HepG2 (cell line): ENCODE data around the gene ARFGEF2. TPM values are rescaled to one million over a fixed set of nuclear protein-coding genes. Genes with fewer than 3 reads are reported as not detected.

Experiments
- BCL3 ChIP-seq: sonication (generic); formaldehyde crosslinking; IDR thresholded peaks from 2 replicates; pipeline ENCODE4 v1.5.1; 2020; ENCODE audit warnings: mild to moderate bottlenecking, missing genetic modification reagents, moderate library complexity
- ETV6 ChIP-seq: sonication (generic); formaldehyde crosslinking; conservative IDR thresholded peaks from 2 replicates; pipeline ENCODE4 v1.4.0; 2020; ENCODE audit warnings: missing genetic modification reagents
- HOXA9 ChIP-seq: sonication (generic); formaldehyde crosslinking; IDR thresholded peaks from 2 replicates; pipeline ENCODE4 v1.8.1; 2022; ENCODE audit warnings: missing genetic modification reagents, mild to moderate bottlenecking, moderate library complexity, borderline replicate concordance
- JARID2 ChIP-seq: sonication (generic); formaldehyde crosslinking; IDR thresholded peaks from 2 replicates; pipeline ENCODE4 v1.8.1; 2023; ENCODE audit warnings: missing genetic modification reagents, inconsistent platforms; ENCODE audit not compliant: insufficient replicate concordance
- KMT2A ChIP-seq: sonication (generic); formaldehyde crosslinking; IDR thresholded peaks from 2 replicates; pipeline ENCODE4 v1.4.0; 2020; ENCODE audit warnings: missing genetic modification reagents
- KMT2B ChIP-seq: IDR thresholded peaks from 2 replicates; pipeline ENCODE4 v1.6.1; 2016; ENCODE audit warnings: missing genetic modification reagents, missing compliant biosample characterization
- NR2F1 ChIP-seq, 2 experiments: fragments of 450-650 bp in 1 of 2; formaldehyde crosslinking in 1 of 2; IDR thresholded peaks; 2 replicates each; pipeline versions ENCODE4 v1.5.0 to v1.6.1; 2016 to 2020; ENCODE audit warnings: mild to moderate bottlenecking in 1 of 2, missing compliant biosample characterization in 1 of 2, missing genetic modification reagents in 1 of 2, moderate library complexity in 1 of 2
- PAF1 ChIP-seq: IDR thresholded peaks from 2 replicates; pipeline ENCODE4 v1.6.1; 2016; ENCODE audit warnings: missing genetic modification reagents, missing compliant biosample characterization
- PHF20 ChIP-seq: sonication (generic); formaldehyde crosslinking; IDR thresholded peaks from 2 replicates; pipeline ENCODE4 v1.5.0; 2020; ENCODE audit warnings: mild to moderate bottlenecking, missing genetic modification reagents
- POLR2AphosphoS5 ChIP-seq: IDR thresholded peaks from 2 replicates; pipeline ENCODE4 v1.6.1; 2012; ENCODE audit warnings: low read depth, low read length
- PRPF4 ChIP-seq: fragments of 200-400 bp; formaldehyde crosslinking; IDR thresholded peaks from 2 replicates; pipeline ENCODE4 v1.6.1; 2016; ENCODE audit warnings: low read length, low read depth; ENCODE audit not compliant: poor library complexity, severe bottlenecking
- SRF ChIP-seq: IDR thresholded peaks from 2 replicates; pipeline ENCODE4 v1.6.1; 2011; ENCODE audit warnings: mild to moderate bottlenecking, low read depth, low read length, moderate library complexity
- SSRP1 ChIP-seq: IDR thresholded peaks from 2 replicates; pipeline ENCODE4 v1.6.1; 2016; ENCODE audit warnings: control low read depth
- TAF15 ChIP-seq: fragments of 200-400 bp; formaldehyde crosslinking; IDR thresholded peaks from one replicate; pipeline ENCODE4 v1.6.1; 2018; ENCODE audit warnings: mild to moderate bottlenecking, low read depth, low read length; ENCODE audit not compliant: poor library complexity, severe bottlenecking
- U2AF1 ChIP-seq: fragments of 200-400 bp; formaldehyde crosslinking; optimal IDR thresholded peaks from 2 replicates; pipeline ENCODE3; 2017; ENCODE audit warnings: mild to moderate bottlenecking, low read depth, low read length
- ZFYVE20 ChIP-seq: sonication (generic); formaldehyde crosslinking; IDR thresholded peaks from 2 replicates; pipeline ENCODE4 v1.8.0; 2023; ENCODE audit warnings: low read depth, mild to moderate bottlenecking, moderate library complexity, missing genetic modification reagents, borderline replicate concordance
- ZNF20 ChIP-seq: sonication (generic); formaldehyde crosslinking; IDR thresholded peaks from 2 replicates; pipeline ENCODE4 v1.4.0; 2020; ENCODE audit warnings: mild to moderate bottlenecking, moderate library complexity, missing genetic modification reagents
- ZNF264 ChIP-seq: sonication (generic); formaldehyde crosslinking; IDR thresholded peaks from 2 replicates; pipeline ENCODE4 v1.4.0; 2020; ENCODE audit warnings: missing genetic modification reagents
- polyA plus RNA-seq, 8 experiments: library from polyadenylated mRNA; depleted of rRNA in 3 of 8; stranded (reverse) in 7 of 8; unstranded in 1 of 8; fragments of >200 nt; fragmentation: Illumina TruSeq in 4 of 8; extraction: Trizol in 4 of 8; gene quantifications; 2 replicates each; pipeline versions ENCODE4 v1.2.1 to v1.2.3, GENCODE V29; 2011 to 2016; ENCODE audit warnings: low read depth in 4 of 8, missing spikeins in 1 of 8, mixed read lengths in 1 of 8; ENCODE audit not compliant: insufficient read depth in 1 of 8
- total RNA-seq, 5 experiments: library from RNA; depleted of rRNA; stranded (reverse); fragments of >200 nt; fragmentation: Illumina TruSeq; extraction: Trizol; gene quantifications; 2 replicates each; pipeline ENCODE4 v1.2.3, GENCODE V29; 2016; ENCODE audit warnings: low read depth in 1 of 5
- TF ChIP-seq, protein P1 (sequence below): sonication (generic); formaldehyde crosslinking; IDR thresholded peaks from 2 replicates; pipeline ENCODE4 v1.5.0; 2020; ENCODE audit warnings: missing genetic modification reagents, mild to moderate bottlenecking, borderline replicate concordance
- TF ChIP-seq, protein P2 (sequence below): IDR thresholded peaks from 2 replicates; pipeline ENCODE4 v1.6.1; 2016; ENCODE audit warnings: low read depth, missing genetic modification reagents, missing compliant biosample characterization
- TF ChIP-seq, protein P3 (sequence below): sonication (generic); formaldehyde crosslinking; IDR thresholded peaks from 2 replicates; pipeline ENCODE4 v1.5.0; 2020; ENCODE audit warnings: missing genetic modification reagents

The ARFGEF2 gene
- total and polyA plus RNA-seq, 2 of the 13 experiments (the other 11 are each of a cell fraction or from before 2014, with no cell fraction given): 44.0 to 60.8 TPM

- TF ChIP-seq, protein P1, sequence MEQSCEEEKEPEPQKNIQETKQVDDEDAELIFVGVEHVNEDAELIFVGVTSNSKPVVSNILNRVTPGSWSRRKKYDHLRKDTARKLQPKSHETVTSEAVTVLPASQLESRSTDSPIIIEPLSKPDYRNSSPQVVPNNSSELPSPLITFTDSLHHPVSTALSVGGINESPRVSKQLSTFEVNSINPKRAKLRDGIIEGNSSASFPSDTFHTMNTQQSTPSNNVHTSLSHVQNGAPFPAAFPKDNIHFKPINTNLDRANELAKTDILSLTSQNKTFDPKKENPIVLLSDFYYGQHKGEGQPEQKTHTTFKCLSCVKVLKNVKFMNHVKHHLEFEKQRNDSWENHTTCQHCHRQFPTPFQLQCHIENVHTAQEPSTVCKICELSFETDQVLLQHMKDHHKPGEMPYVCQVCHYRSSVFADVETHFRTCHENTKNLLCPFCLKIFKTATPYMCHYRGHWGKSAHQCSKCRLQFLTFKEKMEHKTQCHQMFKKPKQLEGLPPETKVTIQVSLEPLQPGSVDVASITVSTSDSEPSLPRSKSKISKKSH (CRISPR knock-in tag): no peak
- TF ChIP-seq ZNF264 (peak; percentile 50; the same call in 1 of the 2 replicates), POLR2AphosphoS5 (peak; percentile 93), SRF (0 out of 2 replicates have a peak, but pooled peaks have one; percentile 14), PRPF4 (no peak), ETV6 (CRISPR knock-in tag) (peak; percentile 9; the same call in 1 of the 2 replicates), HOXA9 (CRISPR knock-in tag) (peak; percentile 96), ZFYVE20 (CRISPR knock-in tag) (peak; percentile 24; the same call in 1 of the 2 replicates), NR2F1 (CRISPR knock-in tag; IDR thresholded peaks at IDR 0.05) (peak; percentile 72 to 79; a peak in 3 of 4 replicates), PHF20 (CRISPR knock-in tag) (peak; percentile 90), ZNF20 (no peak), JARID2 (CRISPR knock-in tag) (no peak), KMT2A (CRISPR knock-in tag) (peak; percentile 4; the same call in 1 of the 2 replicates), SSRP1 (no peak), TAF15 (no peak), PAF1 (no peak), KMT2B (CRISPR knock-in tag) (peak; percentile 78), BCL3 (CRISPR knock-in tag) (no peak; the same call in 1 of the 2 replicates), U2AF1 (no peak)
- TF ChIP-seq, protein P2, sequence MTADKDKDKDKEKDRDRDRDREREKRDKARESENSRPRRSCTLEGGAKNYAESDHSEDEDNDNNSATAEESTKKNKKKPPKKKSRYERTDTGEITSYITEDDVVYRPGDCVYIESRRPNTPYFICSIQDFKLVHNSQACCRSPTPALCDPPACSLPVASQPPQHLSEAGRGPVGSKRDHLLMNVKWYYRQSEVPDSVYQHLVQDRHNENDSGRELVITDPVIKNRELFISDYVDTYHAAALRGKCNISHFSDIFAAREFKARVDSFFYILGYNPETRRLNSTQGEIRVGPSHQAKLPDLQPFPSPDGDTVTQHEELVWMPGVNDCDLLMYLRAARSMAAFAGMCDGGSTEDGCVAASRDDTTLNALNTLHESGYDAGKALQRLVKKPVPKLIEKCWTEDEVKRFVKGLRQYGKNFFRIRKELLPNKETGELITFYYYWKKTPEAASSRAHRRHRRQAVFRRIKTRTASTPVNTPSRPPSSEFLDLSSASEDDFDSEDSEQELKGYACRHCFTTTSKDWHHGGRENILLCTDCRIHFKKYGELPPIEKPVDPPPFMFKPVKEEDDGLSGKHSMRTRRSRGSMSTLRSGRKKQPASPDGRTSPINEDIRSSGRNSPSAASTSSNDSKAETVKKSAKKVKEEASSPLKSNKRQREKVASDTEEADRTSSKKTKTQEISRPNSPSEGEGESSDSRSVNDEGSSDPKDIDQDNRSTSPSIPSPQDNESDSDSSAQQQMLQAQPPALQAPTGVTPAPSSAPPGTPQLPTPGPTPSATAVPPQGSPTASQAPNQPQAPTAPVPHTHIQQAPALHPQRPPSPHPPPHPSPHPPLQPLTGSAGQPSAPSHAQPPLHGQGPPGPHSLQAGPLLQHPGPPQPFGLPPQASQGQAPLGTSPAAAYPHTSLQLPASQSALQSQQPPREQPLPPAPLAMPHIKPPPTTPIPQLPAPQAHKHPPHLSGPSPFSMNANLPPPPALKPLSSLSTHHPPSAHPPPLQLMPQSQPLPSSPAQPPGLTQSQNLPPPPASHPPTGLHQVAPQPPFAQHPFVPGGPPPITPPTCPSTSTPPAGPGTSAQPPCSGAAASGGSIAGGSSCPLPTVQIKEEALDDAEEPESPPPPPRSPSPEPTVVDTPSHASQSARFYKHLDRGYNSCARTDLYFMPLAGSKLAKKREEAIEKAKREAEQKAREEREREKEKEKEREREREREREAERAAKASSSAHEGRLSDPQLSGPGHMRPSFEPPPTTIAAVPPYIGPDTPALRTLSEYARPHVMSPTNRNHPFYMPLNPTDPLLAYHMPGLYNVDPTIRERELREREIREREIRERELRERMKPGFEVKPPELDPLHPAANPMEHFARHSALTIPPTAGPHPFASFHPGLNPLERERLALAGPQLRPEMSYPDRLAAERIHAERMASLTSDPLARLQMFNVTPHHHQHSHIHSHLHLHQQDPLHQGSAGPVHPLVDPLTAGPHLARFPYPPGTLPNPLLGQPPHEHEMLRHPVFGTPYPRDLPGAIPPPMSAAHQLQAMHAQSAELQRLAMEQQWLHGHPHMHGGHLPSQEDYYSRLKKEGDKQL (CRISPR knock-in tag): peak; percentile 65; the same call in 1 of the 2 replicates
- TF ChIP-seq, protein P3, sequence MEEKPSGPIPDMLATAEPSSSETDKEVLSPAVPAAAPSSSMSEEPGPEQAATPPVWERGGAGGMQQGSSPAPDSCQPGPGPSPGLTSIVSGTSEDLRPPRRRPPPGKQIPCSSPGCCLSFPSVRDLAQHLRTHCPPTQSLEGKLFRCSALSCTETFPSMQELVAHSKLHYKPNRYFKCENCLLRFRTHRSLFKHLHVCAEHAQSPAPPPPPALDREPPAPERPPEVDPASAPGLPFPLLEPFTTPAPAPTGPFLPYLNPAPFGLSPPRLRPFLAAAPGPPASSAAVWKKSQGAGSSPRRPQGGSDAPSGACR: peak; percentile 97; the same call in 1 of the 2 replicates
These were observed at the start of gene ARFGEF2 (continued) for GRCh38 chr20:48921168-48921882.
